T-cell (primary cell): Measurements from ENCODE around the gene KIF26A. TPM values are rescaled to one million over a fixed set of nuclear protein-coding genes. Genes with fewer than 3 reads are reported as not detected.

ENCODE experiments used
- ATAC-seq, 4 experiments: fragments of 200-7000 bp in 3 of 4; fragments of 150-1000 bp in 1 of 4; cut with Tn5 transposase; replicated peaks in 1 of 4; 1 replicate in 3 of 4; 2 replicates in 1 of 4; pipeline ENCODE4 v1.10.0; 2021; ENCODE audit warnings: moderate library complexity in 3 of 4, mild to moderate bottlenecking in 2 of 4, moderate number of reproducible peaks in 1 of 4
- CTCF ChIA-PET, 2 donors: fragments of 300-600 bp; sonication (Branson Sonifier 250); formaldehyde crosslinking; loops; one replicate each; lab custom pipeline; 2022; ENCODE audit warnings: antibody characterized with exemption in 2 of 2; lab: Charles Lee
- POLR2A ChIA-PET, 2 donors: fragments of 300-600 bp; sonication (Branson Sonifier 250); formaldehyde crosslinking; loops; one replicate each; lab custom pipeline; 2022; ENCODE audit warnings: antibody characterized with exemption in 2 of 2; lab: Charles Lee
- DNase-seq, 35 experiments: peaks; one replicate each; pipeline versions ENCODE4 v3.0.0 to v3.0.0-alpha.2; 2013 to 2023
- H3K27ac ChIP-seq: one replicate; pipeline ENCODE4 v1.5.1; 2013; ENCODE audit warnings: low read length
- H3K27me3 ChIP-seq, 2 experiments: replicated peaks in 1 of 2; 1 replicate in 1 of 2; 2 replicates in 1 of 2; pipeline versions ENCODE4 v1.6.1 to v1.7.0; 2013; ENCODE audit warnings: low read length in 1 of 2, mixed read lengths in 1 of 2; ENCODE audit not compliant: control insufficient read depth in 2 of 2, insufficient read depth in 2 of 2; ENCODE audit errors: extremely low read depth in 1 of 2
- H3K36me3 ChIP-seq, 2 donors: 1 replicate in 1 of 2; 2 replicates in 1 of 2; pipeline versions ENCODE4 v1.6.1 to v1.7.0; 2013; ENCODE audit warnings: low read length in 1 of 2; ENCODE audit not compliant: control insufficient read depth in 2 of 2, insufficient read depth in 1 of 2; ENCODE audit errors: extremely low read depth in 1 of 2
- H3K4me1 ChIP-seq, 2 experiments: 1 replicate in 1 of 2; 2 replicates in 1 of 2; pipeline versions ENCODE4 v1.6.1 to v1.7.0; 2013; ENCODE audit warnings: low read length in 2 of 2, mixed read lengths in 1 of 2; ENCODE audit not compliant: insufficient read depth in 2 of 2, control insufficient read depth in 1 of 2; ENCODE audit errors: extremely low read depth in 1 of 2
- H3K4me3 ChIP-seq, 2 donors: 1 replicate in 1 of 2; 2 replicates in 1 of 2; pipeline versions ENCODE4 v1.5.1 to v1.7.0; 2013; ENCODE audit warnings: mild to moderate bottlenecking in 2 of 2, low read length in 1 of 2, moderate library complexity in 1 of 2; ENCODE audit not compliant: control insufficient read depth in 1 of 2; ENCODE audit errors: extremely low read depth in 1 of 2
- H3K9me3 ChIP-seq: 2 replicates; pipeline ENCODE4 v1.7.0; 2013
- H3K27ac Mint-ChIP-seq, 2 donors: one replicate each; pipeline ENCODE4 v1.8.0; 2020 to 2021; ENCODE audit warnings: mild to moderate bottlenecking in 2 of 2, mixed read lengths in 2 of 2
- H3K27me3 Mint-ChIP-seq, 2 donors: one replicate each; pipeline ENCODE4 v1.8.0; 2021 to 2022; ENCODE audit warnings: mixed read lengths in 2 of 2
- H3K36me3 Mint-ChIP-seq: one replicate; pipeline ENCODE4 v1.8.0; 2021; ENCODE audit warnings: mixed read lengths
- H3K4me1 Mint-ChIP-seq, 3 donors: one replicate each; pipeline ENCODE4 v1.8.0; 2020 to 2022; ENCODE audit warnings: mixed read lengths in 3 of 3, mild to moderate bottlenecking in 1 of 3
- H3K4me3 Mint-ChIP-seq, 3 donors: one replicate each; pipeline ENCODE4 v1.8.0; 2020 to 2022; ENCODE audit warnings: mild to moderate bottlenecking in 3 of 3, mixed read lengths in 3 of 3, moderate library complexity in 3 of 3
- H3K9me3 Mint-ChIP-seq, 3 donors: one replicate each; pipeline ENCODE4 v1.8.0; 2020 to 2022; ENCODE audit warnings: mixed read lengths in 3 of 3
- WGBS: methylation state at CpG from one replicate; pipeline ENCODE4 v1.1.5; 2013; ENCODE audit warnings: missing lambda C conversion rate; ENCODE audit not compliant: insufficient coverage; 5-methylcytosine and 5-hydroxymethylcytosine counted together
- total RNA-seq, 35 experiments: library from RNA in 6 of 35; stranded (reverse) in 6 of 35; fragments of 120-200 nt in 1 of 35; gene quantifications; one replicate each; pipeline versions ENCODE4 v1.2.1 to v1.2.4 and lab custom pipeline; 2013 to 2026

Gene KIF26A
- total RNA-seq, 5 donors from 2014 or later (not counting 1 experiment from before 2014, with no cell fraction given), result 0.07 to 1.6 (median 0.44) TPM

GRCh38 chr14:104221636-104222369 lies 83.4 kb downstream of the KIF26A start:
- 82% methylated on average over 13 of the region's 21 CpGs for WGBS
- ChIA-PET CTCF (no interaction called here), POLR2A (no interaction called here)
- Histone ChIP-seq H3K27ac (no peak overlapping the region), H3K36me3 (no peaks in the 10 kb centered on the region), H3K9me3 (no peaks in the 10 kb centered on the region), H3K27me3 (peaks cover 0 to 58% of the 10 kb centered on the region in 2 experiments), H3K4me3 (no peak overlapping the region), H3K4me1 (peaks cover 0 to 16% of the 10 kb centered on the region in 2 experiments)
- H3K4me3 Mint-ChIP-seq, result no peak overlapping the region
- no peaks in the 10 kb centered on the region for H3K9me3 Mint-ChIP-seq
- peaks cover 14 to 23% (median 15%) of the 10 kb centered on the region in 3 donors for H3K4me1 Mint-ChIP-seq
- no peak overlapping the region for H3K27ac Mint-ChIP-seq
- no peak for ATAC-seq
- no peaks in the 10 kb centered on the region for H3K36me3 Mint-ChIP-seq
- H3K27me3 Mint-ChIP-seq, result peaks cover 13 to 30% of the 10 kb centered on the region in 2 donors
- no peak for DNase-seq

- peaks cover 15 to 26% (median 16%) of the 10 kb centered on the region in 3 donors for H3K4me1 Mint-ChIP-seq
- H3K27me3 Mint-ChIP-seq, result peaks cover 13 to 30% of the 10 kb centered on the region in 2 donors
- CTCF ChIA-PET, result no interaction called here
- Histone ChIP-seq H3K27me3 (peaks cover 0 to 60% of the 10 kb centered on the region in 2 experiments), H3K36me3 (no peaks in the 10 kb centered on the region), H3K27ac (no peak overlapping the region), H3K4me1 (peaks cover 0 to 16% of the 10 kb centered on the region in 2 experiments), H3K9me3 (no peaks in the 10 kb centered on the region), H3K4me3 (no peak overlapping the region)
- 82% methylated on average over 10 of the region's 11 CpGs for WGBS
- POLR2A ChIA-PET, result interaction anchor here in 1 of 2 donors (0.6 kb wide), 1 partner anchor 46 kb away, joined by 3 read pairs; no protein-coding TSS in a partner anchor
- no peaks in the 10 kb centered on the region for H3K36me3 Mint-ChIP-seq
- ATAC-seq (no peak), DNase-seq (no peak)
- H3K4me3 Mint-ChIP-seq, result no peak overlapping the region
- H3K27ac Mint-ChIP-seq, result no peak overlapping the region
- no peaks in the 10 kb centered on the region for H3K9me3 Mint-ChIP-seq
These were observed 84.1 kb downstream of the KIF26A start for GRCh38 chr14:104222396-104223036.

- ChIA-PET POLR2A (interaction anchor here in 1 of 2 donors (0.6 kb wide), 1 partner anchor 45 kb away, joined by 3 read pairs; no protein-coding TSS in a partner anchor), CTCF (no interaction called here)
- Histone ChIP-seq H3K27me3 (peaks cover 0 to 60% of the 10 kb centered on the region in 2 experiments), H3K4me1 (peaks cover 0 to 24% of the 10 kb centered on the region in 2 experiments), H3K4me3 (no peak overlapping the region), H3K36me3 (no peaks in the 10 kb centered on the region), H3K27ac (no peak overlapping the region), H3K9me3 (no peaks in the 10 kb centered on the region)
- no peak overlapping the region for H3K27ac Mint-ChIP-seq
- no peaks in the 10 kb centered on the region for H3K36me3 Mint-ChIP-seq
- peaks cover 21 to 31% (median 23%) of the 10 kb centered on the region in 3 donors for H3K4me1 Mint-ChIP-seq
- peak overlapping the region in 1 of 3 donors; percentile 24 for H3K4me3 Mint-ChIP-seq
- peaks cover 13 to 30% of the 10 kb centered on the region in 2 donors for H3K27me3 Mint-ChIP-seq
- ATAC-seq (no peak), DNase-seq (no peak)
- 38% methylated on average over 24 of the region's 41 CpGs for WGBS
- no peaks in the 10 kb centered on the region for H3K9me3 Mint-ChIP-seq
These were observed 85.0 kb downstream of the KIF26A start for GRCh38 chr14:104223101-104224041.

- 28% methylated on average over 2 of the region's 8 CpGs for WGBS
- Histone ChIP-seq H3K4me3 (no peak overlapping the region), H3K36me3 (no peaks in the 10 kb centered on the region), H3K4me1 (peaks cover 0 to 24% of the 10 kb centered on the region in 2 experiments), H3K27me3 (peaks cover 0 to 58% of the 10 kb centered on the region in 2 experiments), H3K9me3 (no peaks in the 10 kb centered on the region), H3K27ac (no peak overlapping the region)
- ChIA-PET CTCF (no interaction called here), POLR2A (no interaction called here)
- no peak for DNase-seq
- H3K4me1 Mint-ChIP-seq, result peaks cover 21 to 31% (median 23%) of the 10 kb centered on the region in 3 donors
- H3K36me3 Mint-ChIP-seq, result no peaks in the 10 kb centered on the region
- no peaks in the 10 kb centered on the region for H3K9me3 Mint-ChIP-seq
- H3K27ac Mint-ChIP-seq, result no peak overlapping the region
- no peak for ATAC-seq
- peak overlapping the region in 1 of 3 donors; percentile 24 for H3K4me3 Mint-ChIP-seq
- H3K27me3 Mint-ChIP-seq, result peaks cover 8 to 30% of the 10 kb centered on the region in 2 donors
These were observed 85.7 kb downstream of the KIF26A start for GRCh38 chr14:104224131-104224505.

- ChIA-PET POLR2A (no interaction called here), CTCF (no interaction called here)
- Histone ChIP-seq H3K4me1 (peaks cover 0 to 24% of the 10 kb centered on the region in 2 experiments), H3K36me3 (no peaks in the 10 kb centered on the region), H3K27ac (no peak overlapping the region), H3K9me3 (no peaks in the 10 kb centered on the region), H3K27me3 (peaks cover 0 to 60% of the 10 kb centered on the region in 2 experiments), H3K4me3 (no peak overlapping the region)
- no peaks in the 10 kb centered on the region for H3K9me3 Mint-ChIP-seq
- DNase-seq (peak in 7 of 35 experiments; percentile 5 to 29 (median 16)), ATAC-seq (no peak)
- H3K36me3 Mint-ChIP-seq, result no peaks in the 10 kb centered on the region
- H3K4me1 Mint-ChIP-seq, result peaks cover 21 to 31% (median 23%) of the 10 kb centered on the region in 3 donors
- H3K27me3 Mint-ChIP-seq, result peaks cover 8 to 30% of the 10 kb centered on the region in 2 donors
- H3K27ac Mint-ChIP-seq, result no peak overlapping the region
- peak overlapping the region in 1 of 3 donors; percentile 27 for H3K4me3 Mint-ChIP-seq
- WGBS, result 41% methylated on average over 12 of the region's 19 CpGs
These were observed 86.3 kb downstream of the KIF26A start for GRCh38 chr14:104224506-104225277.
